ENCODE results near the gene LRMDA.

The LRMDA gene

GRCh38 chr10:75540357-75540966, 109.0 kb downstream of the LRMDA start:
- TF ChIP-seq CTCF (IDR thresholded peaks at IDR 0.05; ENCODE audit: borderline replicate concordance, insufficient read depth, low read depth, low read length): no peak
- no peak overlapping the region for H3K4me3 ChIP-seq (ENCODE audit: low read depth, low read length)

GRCh38 chr10:75540981-75541380, 109.6 kb downstream of the LRMDA start:
- H3K4me3 ChIP-seq (ENCODE audit: low read depth, low read length): no peak overlapping the region
- no peak for TF ChIP-seq CTCF (IDR thresholded peaks at IDR 0.05; ENCODE audit: borderline replicate concordance, insufficient read depth, low read depth, low read length)

- TF ChIP-seq CTCF (IDR thresholded peaks at IDR 0.05; ENCODE audit: borderline replicate concordance, insufficient read depth, low read depth, low read length): no peak
These were observed 110.0 kb downstream of the LRMDA start for GRCh38 chr10:75541411-75541810.

GRCh38 chr10:75542084-75542483, 110.7 kb downstream of the LRMDA start:
- TF ChIP-seq CTCF (IDR thresholded peaks at IDR 0.05; ENCODE audit: borderline replicate concordance, insufficient read depth, low read depth, low read length): no peak
- no peak overlapping the region for H3K4me3 ChIP-seq (ENCODE audit: low read depth, low read length)

More at GRCh38 chr10:75541411-75541810, 110.0 kb downstream of the LRMDA start:
- H3K4me3 ChIP-seq (ENCODE audit: low read depth, low read length): no peak overlapping the region

GRCh38 chr10:75542906-75543305, 111.5 kb downstream of the LRMDA start:
- H3K4me3 ChIP-seq (ENCODE audit: low read depth, low read length): no peak overlapping the region
- no peak for TF ChIP-seq CTCF (IDR thresholded peaks at IDR 0.05; ENCODE audit: borderline replicate concordance, insufficient read depth, low read depth, low read length)

- TF ChIP-seq CTCF (IDR thresholded peaks at IDR 0.05; ENCODE audit: borderline replicate concordance, insufficient read depth, low read depth, low read length): no peak
- no peak overlapping the region for H3K4me3 ChIP-seq (ENCODE audit: low read depth, low read length)
These were observed 113.0 kb downstream of the LRMDA start for GRCh38 chr10:75544386-75544785.

- no peak for TF ChIP-seq CTCF (IDR thresholded peaks at IDR 0.05; ENCODE audit: borderline replicate concordance, insufficient read depth, low read depth, low read length)
These were observed 113.7 kb downstream of the LRMDA start for GRCh38 chr10:75544993-75545706.

More at GRCh38 chr10:75544993-75545706, 113.7 kb downstream of the LRMDA start:
- H3K4me3 ChIP-seq (ENCODE audit: low read depth, low read length): no peak overlapping the region
